HK-2 (cell line): ENCODE results near the gene TCAIM.

Experiments used
- DNase-seq: peaks from one replicate; pipeline ENCODE4 v3.0.0-alpha.2; 2018; ENCODE audit not compliant: unreplicated experiment

Gene TCAIM

GRCh38 chr3:44445786-44446185, 107.2 kb downstream of the TCAIM start:
- no peak for DNase-seq

GRCh38 chr3:44446929-44447328, 108.4 kb downstream of the TCAIM start:
- DNase-seq: no peak

- no peak for DNase-seq
Measured at GRCh38 chr3:44451441-44451840, 112.9 kb downstream of the TCAIM start.

GRCh38 chr3:44454258-44454657, 115.7 kb downstream of the TCAIM start:
- no peak for DNase-seq

GRCh38 chr3:44455318-44455717, 116.8 kb downstream of the TCAIM start:
- DNase-seq: no peak
